SH-SY5Y (cell line): ENCODE data around the gene ATXN7.

ENCODE experiments used
- GATA2 ChIP-seq: IDR thresholded peaks from 2 replicates; pipeline ENCODE4 v1.6.1; 2011; ENCODE audit warnings: mild to moderate bottlenecking, low read depth, low read length
- GATA3 ChIP-seq: IDR thresholded peaks from 2 replicates; pipeline ENCODE4 v1.6.1; 2011; ENCODE audit warnings: low read depth, mild to moderate bottlenecking, low read length, moderate library complexity

DNA sequence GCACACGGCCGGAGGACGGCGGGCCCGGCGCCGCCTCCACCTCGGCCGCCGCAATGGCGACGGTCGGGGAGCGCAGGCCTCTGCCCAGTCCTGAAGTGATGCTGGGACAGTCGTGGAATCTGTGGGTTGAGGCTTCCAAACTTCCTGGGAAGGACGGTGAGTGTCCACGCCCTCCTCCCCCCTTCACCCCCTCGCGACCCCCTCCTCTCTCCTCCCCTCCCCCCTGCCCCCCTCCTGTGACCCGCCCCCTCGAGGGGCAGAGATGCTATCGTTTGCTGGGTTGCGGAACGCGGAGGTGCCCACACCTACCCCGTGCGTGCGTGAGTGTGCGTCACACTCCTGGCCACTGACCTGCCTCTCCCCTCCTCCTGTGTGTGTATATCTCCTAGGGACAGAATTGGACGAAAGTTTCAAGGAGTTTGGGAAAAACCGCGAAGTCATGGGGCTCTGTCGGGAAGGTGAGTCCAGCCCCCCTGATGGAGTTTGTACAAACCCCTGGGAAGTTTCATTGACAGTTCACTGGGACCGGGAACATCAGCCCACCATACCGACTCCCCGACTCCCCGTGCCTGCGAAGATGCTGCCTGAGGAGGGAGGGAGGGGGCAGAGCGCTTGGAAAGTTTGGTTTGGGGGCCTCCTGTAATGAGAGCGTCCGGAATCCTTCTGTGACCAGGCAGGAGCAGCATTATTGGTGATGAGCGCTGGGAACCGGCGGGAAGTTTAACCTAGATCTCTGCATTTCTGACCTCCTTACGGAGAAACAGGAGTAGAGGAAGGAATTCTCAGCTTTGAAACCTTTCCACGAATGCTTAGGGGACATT, 49.3 kb downstream of the ATXN7 start:
- TF ChIP-seq GATA3 (no peak), GATA2 (no peak)
